Bone marrow (tissue), 2 donors: ENCODE results near the gene GP2.
"Not testable (repeated sequence)": the region's sequence is repeated elsewhere in the genome, so short reads cannot be mapped to it uniquely, and the experiment has no call there.

ENCODE experiments used
- DNase-seq, 2 donors: peaks; one replicate each; lab custom pipeline; 2025; lab: John Stamatoyannopoulos, UW

The GP2 gene

GRCh38 chr16:20325005-20325404 lies 2.3 kb downstream of the GP2 start:
- DNase-seq = no peak

GRCh38 chr16:20323591-20324117 lies 3.7 kb downstream of the GP2 start:
- DNase-seq = no peak

- DNase-seq = no peak
These were observed 4.6 kb downstream of the GP2 start for GRCh38 chr16:20322696-20323095.

GRCh38 chr16:20321671-20322070 lies 5.6 kb downstream of the GP2 start:
- no peak for DNase-seq

- not testable (repeated sequence) for DNase-seq
These were observed 6.3 kb downstream of the GP2 start for GRCh38 chr16:20321051-20321450.

GRCh38 chr16:20320592-20320991 lies 6.7 kb downstream of the GP2 start:
- DNase-seq = no peak

GRCh38 chr16:20320178-20320577 lies 7.1 kb downstream of the GP2 start:
- DNase-seq = no peak

GRCh38 chr16:20319406-20319805 lies 7.9 kb downstream of the GP2 start:
- no peak for DNase-seq

GRCh38 chr16:20318437-20318836 lies 8.9 kb downstream of the GP2 start:
- DNase-seq = no peak

GRCh38 chr16:20318006-20318405 lies 9.3 kb downstream of the GP2 start:
- DNase-seq = no peak

- DNase-seq = no peak
These were observed 10.2 kb downstream of the GP2 start for GRCh38 chr16:20317117-20317516.

GRCh38 chr16:20316715-20317114 lies 10.6 kb downstream of the GP2 start:
- DNase-seq = no peak

GRCh38 chr16:20315764-20316163 lies 11.5 kb downstream of the GP2 start:
- no peak for DNase-seq

GRCh38 chr16:20314575-20314974 lies 12.7 kb downstream of the GP2 start:
- DNase-seq = no peak

GRCh38 chr16:20313741-20314140 lies 13.6 kb downstream of the GP2 start:
- DNase-seq = no peak

GRCh38 chr16:20312536-20313095 lies 14.7 kb downstream of the GP2 start:
- not testable (repeated sequence) for DNase-seq

GRCh38 chr16:20311548-20311947 lies 15.8 kb downstream of the GP2 start:
- DNase-seq = no peak

- no peak for DNase-seq
These were observed 16.6 kb downstream of the GP2 start for GRCh38 chr16:20310421-20311395.

GRCh38 chr16:20309786-20310185 lies 17.5 kb downstream of the GP2 start:
- no peak for DNase-seq

- no peak for DNase-seq
These were observed 18.3 kb downstream of the GP2 start for GRCh38 chr16:20308801-20309590.

GRCh38 chr16:20308266-20308665 lies 19.0 kb downstream of the GP2 start:
- DNase-seq = no peak

GRCh38 chr16:20307791-20308190 lies 19.5 kb downstream of the GP2 start:
- DNase-seq = no peak
